HG02763 (cell line): Measurements from ENCODE around the gene TPRG1L.
A peak's percentile ranks its signal among the peaks of the same experiment; 100 is the strongest.

Experiments used
- ATAC-seq: cut with Tn5 transposase; IDR thresholded peaks from one replicate; pipeline ENCODE4 v1.9.1; 2021; ENCODE audit warnings: mild to moderate bottlenecking, moderate library complexity; ENCODE audit not compliant: unreplicated experiment

The TPRG1L gene

DNA sequence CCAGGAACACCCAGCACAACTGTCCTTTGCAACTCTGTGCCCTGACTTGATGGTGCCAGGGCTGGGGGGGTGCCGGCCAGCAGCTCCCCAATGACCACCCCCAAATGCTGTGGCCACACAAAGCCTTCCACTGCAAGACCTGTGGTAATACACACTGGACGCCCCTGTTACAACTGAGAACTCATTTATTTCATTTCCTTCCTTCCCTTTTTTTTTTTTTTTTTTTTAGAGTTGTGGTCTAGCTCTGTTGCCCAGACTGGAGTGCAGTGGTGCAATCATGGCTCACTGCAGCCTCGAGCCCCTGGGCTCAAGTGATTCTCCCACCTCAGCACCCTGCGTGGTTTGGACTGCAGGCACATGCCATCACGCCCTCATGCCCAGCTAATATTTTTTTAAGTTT is 52.7 kb downstream of the TPRG1L start:
- ATAC-seq: peak; percentile 3

DNA sequence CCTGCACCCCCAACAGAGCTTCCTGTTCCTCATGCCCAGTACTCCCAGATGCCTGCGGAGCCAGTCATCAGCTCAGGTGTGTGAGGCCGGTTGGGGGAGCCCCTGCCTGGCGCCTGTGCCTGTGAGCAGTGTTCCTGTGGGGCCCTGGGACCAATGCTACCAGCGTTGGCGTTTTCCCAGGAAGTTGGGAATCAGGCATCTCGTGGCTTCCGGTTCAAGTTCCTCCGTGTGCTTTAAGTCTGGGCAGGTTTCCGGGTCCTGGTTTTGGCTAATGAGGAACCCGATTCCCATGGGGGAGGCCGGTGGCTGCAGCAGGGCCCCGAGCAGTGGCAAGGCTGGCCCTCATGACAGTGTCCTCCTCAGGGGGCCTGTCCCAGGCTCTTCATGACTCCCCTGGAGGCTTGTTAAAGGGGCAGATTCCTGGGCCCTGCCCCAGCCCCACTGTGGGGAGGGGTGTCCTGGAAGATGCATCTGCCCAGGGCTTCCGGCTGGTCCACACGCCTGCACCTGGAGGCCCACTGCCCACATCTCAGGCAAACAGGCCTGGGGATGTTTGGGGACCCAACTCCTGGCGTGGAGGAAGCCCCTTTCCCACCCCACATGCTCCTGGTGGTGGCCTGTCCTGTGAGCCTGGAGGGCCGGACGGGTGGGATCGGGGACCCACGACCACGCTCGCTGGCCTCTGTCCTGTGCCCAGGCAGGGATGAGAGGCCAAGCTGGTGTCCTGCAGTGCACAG is 53.7 kb downstream of the TPRG1L start:
- ATAC-seq: no peak

DNA sequence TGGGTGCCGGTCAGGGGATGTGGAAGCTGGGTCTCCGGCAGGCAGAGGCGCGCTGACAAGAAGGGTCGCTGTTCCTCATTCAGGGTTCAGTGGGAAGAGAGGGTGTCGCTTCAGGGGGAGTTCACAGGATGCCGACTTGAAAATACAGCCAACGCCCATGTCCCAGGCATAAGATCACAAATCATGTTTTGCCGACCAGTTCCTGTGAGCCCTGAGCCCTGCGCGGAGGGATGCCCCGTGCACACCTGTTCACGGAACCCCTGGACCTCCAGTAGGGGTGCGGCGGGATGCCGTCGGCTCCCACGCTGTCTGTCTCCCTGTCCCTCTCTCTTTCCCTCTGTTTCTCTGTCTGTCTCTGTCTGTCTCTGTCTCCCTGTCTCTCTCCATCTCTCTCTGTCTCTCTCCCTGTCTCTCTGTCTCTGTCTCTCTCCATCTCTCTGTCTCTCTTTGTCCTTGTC is 54.3 kb downstream of the TPRG1L start:
- ATAC-seq: no peak
